GM23338 (cell line): ENCODE results near the gene ARF1. TPM values are rescaled to one million over a fixed set of nuclear protein-coding genes. Genes with fewer than 3 reads are reported as not detected.
A peak's percentile ranks its signal among the peaks of the same experiment; 100 is the strongest.

Experiments
- ATAC-seq: fragments of 200-7000 bp; cut with Tn5 transposase; 3 replicates; pipeline ENCODE4 v1.9.1; 2020
- DNase-seq: peaks from one replicate; pipeline ENCODE4 v3.0.0-alpha.2; 2015; ENCODE audit warnings: low spot score
- H2AFZ ChIP-seq: fragments of 200-600 bp; sonication (generic); 2 replicates; pipeline ENCODE4 v1.8.0; 2016; ENCODE audit warnings: antibody characterized with exemption, mild to moderate bottlenecking, moderate library complexity
- H3F3A ChIP-seq: fragments of 200-600 bp; sonication (generic); replicated peaks from 2 replicates; pipeline ENCODE4 v1.8.0; 2017; ENCODE audit warnings: antibody characterized with exemption, mixed run types, low read depth
- H3K27ac ChIP-seq: fragments of 200-600 bp; sonication (generic); 2 replicates; pipeline ENCODE4 v1.6.1; 2016; ENCODE audit warnings: low read depth
- H3K27me3 ChIP-seq: fragments of 200-600 bp; sonication (generic); 2 replicates; pipeline ENCODE4 v1.8.0; 2016; ENCODE audit warnings: mild to moderate bottlenecking, mixed run types, moderate library complexity; ENCODE audit not compliant: insufficient read depth
- H3K36me3 ChIP-seq: fragments of 200-600 bp; sonication (generic); 2 replicates; pipeline ENCODE4 v1.8.0; 2016; ENCODE audit warnings: mild to moderate bottlenecking; ENCODE audit not compliant: insufficient read depth
- H3K4me1 ChIP-seq: fragments of 200-600 bp; sonication (generic); 2 replicates; pipeline ENCODE4 v1.8.0; 2016; ENCODE audit warnings: mild to moderate bottlenecking, moderate library complexity; ENCODE audit not compliant: insufficient read depth
- H3K4me2 ChIP-seq: fragments of 200-600 bp; sonication (generic); 2 replicates; pipeline ENCODE4 v1.7.1; 2017; ENCODE audit warnings: mixed run types
- H3K4me3 ChIP-seq: fragments of 200-600 bp; sonication (generic); 2 replicates; pipeline ENCODE4 v1.6.1; 2016; ENCODE audit warnings: mixed run types
- H3K79me2 ChIP-seq: fragments of 200-600 bp; sonication (generic); replicated peaks from 2 replicates; pipeline ENCODE4 v1.8.0; 2017; ENCODE audit warnings: mild to moderate bottlenecking; ENCODE audit not compliant: insufficient read depth
- H3K9me2 ChIP-seq: fragments of 200-600 bp; sonication (generic); 2 replicates; pipeline ENCODE4 v1.8.0; 2017; ENCODE audit not compliant: insufficient read depth
- H4K20me1 ChIP-seq: fragments of 200-600 bp; sonication (generic); replicated peaks from 2 replicates; pipeline ENCODE4 v1.8.0; 2017; ENCODE audit warnings: mild to moderate bottlenecking; ENCODE audit not compliant: insufficient read depth
- H3K27ac Mint-ChIP-seq: 2 replicates; pipeline ENCODE4 v1.8.0; 2020; ENCODE audit warnings: inconsistent platforms, mild to moderate bottlenecking, moderate library complexity, mixed read lengths
- H3K27me3 Mint-ChIP-seq: 3 replicates; pipeline ENCODE4 v1.8.0; 2022; ENCODE audit warnings: low read depth, mild to moderate bottlenecking, moderate library complexity, mixed read lengths, inconsistent platforms; ENCODE audit not compliant: insufficient read depth, poor library complexity
- H3K36me3 Mint-ChIP-seq: 3 replicates; pipeline ENCODE4 v1.8.0; 2021; ENCODE audit warnings: low read depth, mild to moderate bottlenecking, inconsistent platforms, moderate library complexity, mixed read lengths
- H3K4me1 Mint-ChIP-seq: 3 replicates; pipeline ENCODE4 v1.8.0; 2020; ENCODE audit warnings: mild to moderate bottlenecking, inconsistent platforms, mixed read lengths
- H3K4me3 Mint-ChIP-seq: 3 replicates; pipeline ENCODE4 v1.8.0; 2021; ENCODE audit warnings: moderate library complexity, mild to moderate bottlenecking, inconsistent platforms, mixed read lengths
- H3K9me3 Mint-ChIP-seq: 3 replicates; pipeline ENCODE4 v1.8.0; 2020; ENCODE audit warnings: moderate library complexity, mild to moderate bottlenecking, inconsistent platforms, mixed read lengths
- CREB1 ChIP-seq: fragments of 250-450 bp; sonication (Bioruptor Pico); IDR thresholded peaks from 2 replicates; pipeline ENCODE4 v1.5.0; 2020; ENCODE audit warnings: low read depth, mild to moderate bottlenecking, moderate library complexity
- EZH2phosphoT487 ChIP-seq: fragments of 200-600 bp; sonication (generic); IDR thresholded peaks from one replicate; pipeline ENCODE4 v1.8.1; 2018; ENCODE audit warnings: antibody characterized with exemption; ENCODE audit not compliant: unreplicated experiment
- JUNB ChIP-seq: IDR thresholded peaks from one replicate; pipeline ENCODE4 v1.6.1; 2016; ENCODE audit warnings: antibody characterized with exemption; ENCODE audit not compliant: unreplicated experiment
- NANOG ChIP-seq: IDR thresholded peaks from 2 replicates; pipeline ENCODE4 v1.6.1; 2016; ENCODE audit warnings: antibody characterized with exemption, borderline replicate concordance
- ZNF114 ChIP-seq: fragments of 250-450 bp; sonication (Bioruptor Pico); IDR thresholded peaks from 2 replicates; pipeline ENCODE4 v1.5.0; 2020; ENCODE audit warnings: mild to moderate bottlenecking, moderate library complexity
- ZNF331 ChIP-seq: fragments of 250-450 bp; sonication (Bioruptor Pico); IDR thresholded peaks from 2 replicates; pipeline ENCODE4 v1.5.0; 2020; ENCODE audit warnings: low read depth, mild to moderate bottlenecking, moderate library complexity
- polyA plus RNA-seq: library from polyadenylated mRNA; unstranded; fragments of >200 nt; fragmentation: Nextera tagmentation; extraction: Ambion mirVana; gene quantifications from 2 replicates; pipeline ENCODE4 v1.2.1, GENCODE V29; 2016
- total RNA-seq: library from RNA; depleted of rRNA; stranded (reverse); fragments of >200 nt; shearing (Covaris generic); gene quantifications from 2 replicates; pipeline ENCODE4 v1.2.3, GENCODE V29; 2014
- TF ChIP-seq, protein P1 (sequence below): IDR thresholded peaks from 2 replicates; pipeline ENCODE4 v1.6.1; 2016; ENCODE audit warnings: antibody characterized with exemption
- TF ChIP-seq, protein P2 (sequence below): IDR thresholded peaks from one replicate; pipeline ENCODE4 v1.6.1; 2018; ENCODE audit warnings: antibody characterized with exemption; ENCODE audit not compliant: unreplicated experiment
- TF ChIP-seq, protein P3 (sequence below): fragments of 250-450 bp; sonication (Bioruptor Pico); IDR thresholded peaks from 2 replicates; pipeline ENCODE4 v1.5.0; 2020; ENCODE audit warnings: mild to moderate bottlenecking, moderate library complexity

ARF1 gene
- total and polyA plus RNA-seq, 2 experiments from 2014 or later = 210 to 306 TPM

DNA sequence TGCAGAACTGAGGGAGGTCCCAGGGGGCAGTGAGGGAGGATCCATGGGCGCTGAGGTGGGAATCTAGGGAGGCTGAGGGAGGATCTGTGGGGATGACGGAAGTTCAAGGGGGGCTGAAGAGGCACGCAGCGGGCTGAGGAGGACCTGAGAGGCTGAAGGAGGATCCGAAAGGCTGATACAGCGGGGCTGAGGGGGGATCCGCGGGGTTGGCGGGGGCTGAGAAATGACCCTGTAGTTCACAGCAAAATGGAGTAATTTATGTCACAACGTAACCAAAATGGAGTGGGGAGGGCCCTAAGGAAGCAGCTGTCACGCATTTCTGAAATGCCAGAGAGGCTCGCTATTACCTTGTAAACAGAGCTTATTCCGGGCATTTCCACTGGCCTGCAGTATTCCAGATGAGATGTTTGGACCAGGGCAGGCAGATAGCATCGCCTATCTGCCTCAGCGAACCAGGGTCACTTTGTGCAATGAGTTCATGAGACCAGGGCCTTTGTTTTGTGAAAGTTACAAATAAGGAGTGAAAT lies 27.5 kb downstream of the ARF1 start:
- Mint-ChIP-seq H3K4me3 (peak overlapping the region; percentile 93), H3K36me3 (peaks cover 8% of the 10 kb centered on the region; the same call in 2 of the 3 replicates), H3K9me3 (peaks cover 2% of the 10 kb centered on the region; the same call in 2 of the 3 replicates), H3K4me1 (peaks cover 12% of the 10 kb centered on the region), H3K27me3 (peaks cover 17% of the 10 kb centered on the region), H3K27ac (no peak overlapping the region)
- Histone ChIP-seq H4K20me1 (no peaks in the 10 kb centered on the region; the same call in 1 of the 2 replicates), H3K4me1 (peaks cover 4% of the 10 kb centered on the region; the same call in 1 of the 2 replicates), H3K27ac (no peak overlapping the region), H3K36me3 (no peaks in the 10 kb centered on the region), H3K27me3 (peaks cover 10% of the 10 kb centered on the region; the same call in 1 of the 2 replicates), H3K4me2 (peak overlapping the region; percentile 76), H3F3A (no peaks in the 10 kb centered on the region), H2AFZ (peak overlapping the region; percentile 95), H3K9me2 (0 out of 2 replicates have a peak, but pooled peaks cover 3% of the 10 kb centered on the region), H3K4me3 (peak overlapping the region; percentile 97), H3K79me2 (peaks cover 8% of the 10 kb centered on the region)
- TF ChIP-seq, protein P1, sequence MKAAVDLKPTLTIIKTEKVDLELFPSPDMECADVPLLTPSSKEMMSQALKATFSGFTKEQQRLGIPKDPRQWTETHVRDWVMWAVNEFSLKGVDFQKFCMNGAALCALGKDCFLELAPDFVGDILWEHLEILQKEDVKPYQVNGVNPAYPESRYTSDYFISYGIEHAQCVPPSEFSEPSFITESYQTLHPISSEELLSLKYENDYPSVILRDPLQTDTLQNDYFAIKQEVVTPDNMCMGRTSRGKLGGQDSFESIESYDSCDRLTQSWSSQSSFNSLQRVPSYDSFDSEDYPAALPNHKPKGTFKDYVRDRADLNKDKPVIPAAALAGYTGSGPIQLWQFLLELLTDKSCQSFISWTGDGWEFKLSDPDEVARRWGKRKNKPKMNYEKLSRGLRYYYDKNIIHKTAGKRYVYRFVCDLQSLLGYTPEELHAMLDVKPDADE = no peak
- TF ChIP-seq ZNF331 (CRISPR knock-in tag) (no peak), ZNF114 (CRISPR knock-in tag) (no peak)
- peak; percentile 60 for DNase-seq
- peak; percentile 13 for ATAC-seq

DNA sequence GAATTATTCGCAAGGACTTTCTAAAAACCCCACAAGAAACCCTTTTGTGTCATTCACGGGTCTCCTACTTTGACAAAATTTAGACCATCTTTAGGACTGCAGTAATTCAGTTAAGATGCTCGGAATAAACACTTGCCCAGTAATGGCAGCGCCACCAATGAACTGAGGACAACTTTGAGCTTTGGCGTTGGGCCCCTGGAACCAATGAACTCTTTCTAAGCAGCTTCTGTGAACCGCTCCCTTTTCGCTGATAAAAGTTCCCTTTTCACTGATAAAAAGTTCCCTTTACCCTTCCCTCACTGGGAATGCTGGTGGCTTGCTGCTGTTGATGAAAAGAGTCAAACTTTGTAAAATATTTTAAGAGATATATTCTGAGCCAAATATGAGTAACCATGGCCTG lies 28.0 kb downstream of the ARF1 start:
- Histone ChIP-seq H3F3A (no peaks in the 10 kb centered on the region), H3K4me2 (no peak overlapping the region), H3K79me2 (peaks cover 8% of the 10 kb centered on the region), H3K9me2 (0 out of 2 replicates have a peak, but pooled peaks cover 4% of the 10 kb centered on the region), H3K27me3 (peaks cover 10% of the 10 kb centered on the region; the same call in 1 of the 2 replicates), H3K4me3 (no peak overlapping the region), H3K4me1 (peaks cover 4% of the 10 kb centered on the region; the same call in 1 of the 2 replicates), H3K36me3 (no peaks in the 10 kb centered on the region), H4K20me1 (no peaks in the 10 kb centered on the region; the same call in 1 of the 2 replicates), H2AFZ (no peak overlapping the region), H3K27ac (no peak overlapping the region)
- DNase-seq (no peak), ATAC-seq (no peak)
- Mint-ChIP-seq H3K4me1 (peaks cover 12% of the 10 kb centered on the region), H3K4me3 (no peak overlapping the region; the same call in 2 of the 3 replicates), H3K27me3 (peaks cover 17% of the 10 kb centered on the region), H3K36me3 (peaks cover 8% of the 10 kb centered on the region; the same call in 2 of the 3 replicates), H3K9me3 (peaks cover 7% of the 10 kb centered on the region), H3K27ac (no peak overlapping the region)
- no peak for TF ChIP-seq ZNF331 (CRISPR knock-in tag)
- TF ChIP-seq, protein P2, sequence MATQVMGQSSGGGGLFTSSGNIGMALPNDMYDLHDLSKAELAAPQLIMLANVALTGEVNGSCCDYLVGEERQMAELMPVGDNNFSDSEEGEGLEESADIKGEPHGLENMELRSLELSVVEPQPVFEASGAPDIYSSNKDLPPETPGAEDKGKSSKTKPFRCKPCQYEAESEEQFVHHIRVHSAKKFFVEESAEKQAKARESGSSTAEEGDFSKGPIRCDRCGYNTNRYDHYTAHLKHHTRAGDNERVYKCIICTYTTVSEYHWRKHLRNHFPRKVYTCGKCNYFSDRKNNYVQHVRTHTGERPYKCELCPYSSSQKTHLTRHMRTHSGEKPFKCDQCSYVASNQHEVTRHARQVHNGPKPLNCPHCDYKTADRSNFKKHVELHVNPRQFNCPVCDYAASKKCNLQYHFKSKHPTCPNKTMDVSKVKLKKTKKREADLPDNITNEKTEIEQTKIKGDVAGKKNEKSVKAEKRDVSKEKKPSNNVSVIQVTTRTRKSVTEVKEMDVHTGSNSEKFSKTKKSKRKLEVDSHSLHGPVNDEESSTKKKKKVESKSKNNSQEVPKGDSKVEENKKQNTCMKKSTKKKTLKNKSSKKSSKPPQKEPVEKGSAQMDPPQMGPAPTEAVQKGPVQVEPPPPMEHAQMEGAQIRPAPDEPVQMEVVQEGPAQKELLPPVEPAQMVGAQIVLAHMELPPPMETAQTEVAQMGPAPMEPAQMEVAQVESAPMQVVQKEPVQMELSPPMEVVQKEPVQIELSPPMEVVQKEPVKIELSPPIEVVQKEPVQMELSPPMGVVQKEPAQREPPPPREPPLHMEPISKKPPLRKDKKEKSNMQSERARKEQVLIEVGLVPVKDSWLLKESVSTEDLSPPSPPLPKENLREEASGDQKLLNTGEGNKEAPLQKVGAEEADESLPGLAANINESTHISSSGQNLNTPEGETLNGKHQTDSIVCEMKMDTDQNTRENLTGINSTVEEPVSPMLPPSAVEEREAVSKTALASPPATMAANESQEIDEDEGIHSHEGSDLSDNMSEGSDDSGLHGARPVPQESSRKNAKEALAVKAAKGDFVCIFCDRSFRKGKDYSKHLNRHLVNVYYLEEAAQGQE = no peak
- TF ChIP-seq NANOG = no peak
- TF ChIP-seq CREB1 (CRISPR knock-in tag) = no peak
- no peak for TF ChIP-seq ZNF114 (CRISPR knock-in tag)
- no peak for TF ChIP-seq JUNB
- TF ChIP-seq, protein P3, sequence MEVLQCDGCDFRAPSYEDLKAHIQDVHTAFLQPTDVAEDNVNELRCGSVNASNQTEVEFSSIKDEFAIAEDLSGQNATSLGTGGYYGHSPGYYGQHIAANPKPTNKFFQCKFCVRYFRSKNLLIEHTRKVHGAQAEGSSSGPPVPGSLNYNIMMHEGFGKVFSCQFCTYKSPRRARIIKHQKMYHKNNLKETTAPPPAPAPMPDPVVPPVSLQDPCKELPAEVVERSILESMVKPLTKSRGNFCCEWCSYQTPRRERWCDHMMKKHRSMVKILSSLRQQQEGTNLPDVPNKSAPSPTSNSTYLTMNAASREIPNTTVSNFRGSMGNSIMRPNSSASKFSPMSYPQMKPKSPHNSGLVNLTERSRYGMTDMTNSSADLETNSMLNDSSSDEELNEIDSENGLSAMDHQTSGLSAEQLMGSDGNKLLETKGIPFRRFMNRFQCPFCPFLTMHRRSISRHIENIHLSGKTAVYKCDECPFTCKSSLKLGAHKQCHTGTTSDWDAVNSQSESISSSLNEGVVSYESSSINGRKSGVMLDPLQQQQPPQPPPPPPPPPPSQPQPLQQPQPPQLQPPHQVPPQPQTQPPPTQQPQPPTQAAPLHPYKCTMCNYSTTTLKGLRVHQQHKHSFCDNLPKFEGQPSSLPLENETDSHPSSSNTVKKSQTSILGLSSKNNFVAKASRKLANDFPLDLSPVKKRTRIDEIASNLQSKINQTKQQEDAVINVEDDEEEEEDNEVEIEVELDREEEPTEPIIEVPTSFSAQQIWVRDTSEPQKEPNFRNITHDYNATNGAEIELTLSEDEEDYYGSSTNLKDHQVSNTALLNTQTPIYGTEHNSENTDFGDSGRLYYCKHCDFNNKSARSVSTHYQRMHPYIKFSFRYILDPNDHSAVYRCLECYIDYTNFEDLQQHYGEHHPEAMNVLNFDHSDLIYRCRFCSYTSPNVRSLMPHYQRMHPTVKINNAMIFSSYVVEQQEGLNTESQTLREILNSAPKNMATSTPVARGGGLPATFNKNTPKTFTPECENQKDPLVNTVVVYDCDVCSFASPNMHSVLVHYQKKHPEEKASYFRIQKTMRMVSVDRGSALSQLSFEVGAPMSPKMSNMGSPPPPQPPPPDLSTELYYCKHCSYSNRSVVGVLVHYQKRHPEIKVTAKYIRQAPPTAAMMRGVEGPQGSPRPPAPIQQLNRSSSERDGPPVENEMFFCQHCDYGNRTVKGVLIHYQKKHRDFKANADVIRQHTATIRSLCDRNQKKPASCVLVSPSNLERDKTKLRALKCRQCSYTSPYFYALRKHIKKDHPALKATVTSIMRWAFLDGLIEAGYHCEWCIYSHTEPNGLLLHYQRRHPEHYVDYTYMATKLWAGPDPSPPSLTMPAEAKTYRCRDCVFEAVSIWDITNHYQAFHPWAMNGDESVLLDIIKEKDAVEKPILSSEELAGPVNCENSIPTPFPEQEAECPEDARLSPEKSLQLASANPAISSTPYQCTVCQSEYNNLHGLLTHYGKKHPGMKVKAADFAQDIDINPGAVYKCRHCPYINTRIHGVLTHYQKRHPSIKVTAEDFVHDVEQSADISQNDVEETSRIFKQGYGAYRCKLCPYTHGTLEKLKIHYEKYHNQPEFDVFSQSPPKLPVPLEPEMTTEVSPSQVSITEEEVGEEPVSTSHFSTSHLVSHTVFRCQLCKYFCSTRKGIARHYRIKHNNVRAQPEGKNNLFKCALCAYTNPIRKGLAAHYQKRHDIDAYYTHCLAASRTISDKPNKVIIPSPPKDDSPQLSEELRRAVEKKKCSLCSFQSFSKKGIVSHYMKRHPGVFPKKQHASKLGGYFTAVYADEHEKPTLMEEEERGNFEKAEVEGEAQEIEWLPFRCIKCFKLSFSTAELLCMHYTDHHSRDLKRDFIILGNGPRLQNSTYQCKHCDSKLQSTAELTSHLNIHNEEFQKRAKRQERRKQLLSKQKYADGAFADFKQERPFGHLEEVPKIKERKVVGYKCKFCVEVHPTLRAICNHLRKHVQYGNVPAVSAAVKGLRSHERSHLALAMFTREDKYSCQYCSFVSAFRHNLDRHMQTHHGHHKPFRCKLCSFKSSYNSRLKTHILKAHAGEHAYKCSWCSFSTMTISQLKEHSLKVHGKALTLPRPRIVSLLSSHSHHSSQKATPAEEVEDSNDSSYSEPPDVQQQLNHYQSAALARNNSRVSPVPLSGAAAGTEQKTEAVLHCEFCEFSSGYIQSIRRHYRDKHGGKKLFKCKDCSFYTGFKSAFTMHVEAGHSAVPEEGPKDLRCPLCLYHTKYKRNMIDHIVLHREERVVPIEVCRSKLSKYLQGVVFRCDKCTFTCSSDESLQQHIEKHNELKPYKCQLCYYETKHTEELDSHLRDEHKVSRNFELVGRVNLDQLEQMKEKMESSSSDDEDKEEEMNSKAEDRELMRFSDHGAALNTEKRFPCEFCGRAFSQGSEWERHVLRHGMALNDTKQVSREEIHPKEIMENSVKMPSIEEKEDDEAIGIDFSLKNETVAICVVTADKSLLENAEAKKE = no peak
- no peak for TF ChIP-seq EZH2phosphoT487
